Neural crest cell (in vitro differentiated cells): ENCODE data around the gene CYTH1. TPM values are rescaled to one million over a fixed set of nuclear protein-coding genes. Genes with fewer than 3 reads are reported as not detected.
"Not testable (repeated sequence)": the region's sequence is repeated elsewhere in the genome, so short reads cannot be mapped to it uniquely, and the experiment has no call there.

Experiments used
- DNase-seq: peaks from one replicate; pipeline ENCODE4 v3.0.0; 2021; ENCODE audit warnings: low read depth, mixed read lengths, low spot score
- H3K27ac Mint-ChIP-seq: one replicate; pipeline ENCODE4 v1.8.0; 2021; ENCODE audit warnings: mild to moderate bottlenecking, mixed read lengths; ENCODE audit not compliant: unreplicated experiment
- H3K27me3 Mint-ChIP-seq: 2 replicates; pipeline ENCODE4 v1.8.0; 2021; ENCODE audit warnings: low read depth, mild to moderate bottlenecking, mixed read lengths
- H3K36me3 Mint-ChIP-seq: 2 replicates; pipeline ENCODE4 v1.8.0; 2021; ENCODE audit warnings: low read depth, mild to moderate bottlenecking, mixed read lengths
- H3K4me1 Mint-ChIP-seq: 2 replicates; pipeline ENCODE4 v1.8.0; 2021; ENCODE audit warnings: mixed read lengths
- H3K4me3 Mint-ChIP-seq: one replicate; pipeline ENCODE4 v1.8.0; 2021; ENCODE audit warnings: mild to moderate bottlenecking, mixed read lengths
- H3K9me3 Mint-ChIP-seq: 2 replicates; pipeline ENCODE4 v1.8.0; 2021; ENCODE audit warnings: mixed read lengths
- CTCF ChIP-seq: fragments of 200-600 bp; sonication (generic); conservative IDR thresholded peaks from 2 replicates; pipeline ENCODE4 v1.5.0; 2021; ENCODE audit warnings: antibody characterized with exemption, mild to moderate bottlenecking
- total RNA-seq: library from RNA; stranded (reverse); gene quantifications from 2 replicates; pipeline ENCODE4 v1.2.1, GENCODE V29; 2021

The CYTH1 gene
- total RNA-seq, 1 donor from 2014 or later: 26.8 TPM

GRCh38 chr17:78780335-78780734, 1.7 kb downstream of the CYTH1 start:
- H3K27me3 Mint-ChIP-seq: no peaks in the 10 kb centered on the region
- H3K36me3 Mint-ChIP-seq: no peaks in the 10 kb centered on the region
- no peak for DNase-seq
- TF ChIP-seq CTCF: no peak
- peak overlapping the region; percentile 79 for H3K4me3 Mint-ChIP-seq
- peaks cover 25% of the 10 kb centered on the region for H3K4me1 Mint-ChIP-seq
- no peak overlapping the region for H3K27ac Mint-ChIP-seq
- no peaks in the 10 kb centered on the region for H3K9me3 Mint-ChIP-seq

- Mint-ChIP-seq H3K4me3 (peak overlapping the region; percentile 79), H3K36me3 (no peaks in the 10 kb centered on the region), H3K27ac (no peak overlapping the region), H3K9me3 (no peaks in the 10 kb centered on the region), H3K4me1 (peaks cover 27% of the 10 kb centered on the region), H3K27me3 (no peaks in the 10 kb centered on the region)
- no peak for TF ChIP-seq CTCF
- no peak for DNase-seq
These were observed 2.2 kb downstream of the CYTH1 start for GRCh38 chr17:78779850-78780249.

GRCh38 chr17:78779286-78779651, 2.8 kb downstream of the CYTH1 start:
- H3K9me3 Mint-ChIP-seq, DNase-seq, H3K27ac Mint-ChIP-seq, H3K27me3 Mint-ChIP-seq, H3K36me3 Mint-ChIP-seq: not testable (repeated sequence)
- H3K4me3 Mint-ChIP-seq: peak overlapping the region; percentile 79
- H3K4me1 Mint-ChIP-seq: peaks cover 32% of the 10 kb centered on the region

GRCh38 chr17:78777881-78778280, 4.2 kb downstream of the CYTH1 start:
- peaks cover 27% of the 10 kb centered on the region for H3K4me1 Mint-ChIP-seq
- H3K27me3 Mint-ChIP-seq: no peaks in the 10 kb centered on the region
- H3K9me3 Mint-ChIP-seq: no peaks in the 10 kb centered on the region
- H3K27ac Mint-ChIP-seq: no peak overlapping the region
- no peak overlapping the region for H3K4me3 Mint-ChIP-seq
- no peaks in the 10 kb centered on the region for H3K36me3 Mint-ChIP-seq
- no peak for DNase-seq
- no peak for TF ChIP-seq CTCF

GRCh38 chr17:78774956-78775571, 7.0 kb downstream of the CYTH1 start:
- H3K4me1 Mint-ChIP-seq: peaks cover 22% of the 10 kb centered on the region
- no peak overlapping the region for H3K4me3 Mint-ChIP-seq
- no peaks in the 10 kb centered on the region for H3K36me3 Mint-ChIP-seq
- TF ChIP-seq CTCF: no peak
- no peaks in the 10 kb centered on the region for H3K27me3 Mint-ChIP-seq
- H3K27ac Mint-ChIP-seq: no peak overlapping the region
- no peak for DNase-seq
- H3K9me3 Mint-ChIP-seq: no peaks in the 10 kb centered on the region

GRCh38 chr17:78774453-78774852, 7.6 kb downstream of the CYTH1 start:
- Mint-ChIP-seq H3K4me1 (peaks cover 16% of the 10 kb centered on the region), H3K27ac (no peak overlapping the region), H3K4me3 (no peak overlapping the region), H3K27me3 (no peaks in the 10 kb centered on the region), H3K9me3 (no peaks in the 10 kb centered on the region), H3K36me3 (no peaks in the 10 kb centered on the region)
- no peak for DNase-seq
- TF ChIP-seq CTCF: no peak
